Osteoblast (primary cell): ENCODE measurements around the gene SPAG16. TPM values are rescaled to one million over a fixed set of nuclear protein-coding genes. Genes with fewer than 3 reads are reported as not detected.

Source experiments
- DNase-seq: peaks from one replicate; pipeline ENCODE4 v3.0.0; 2011; ENCODE audit warnings: low spot score, mixed read lengths; ENCODE audit not compliant: insufficient read length; ENCODE audit errors: missing footprints
- H2AFZ ChIP-seq: 2 replicates; pipeline ENCODE4 v1.6.0; 2011; ENCODE audit warnings: mild to moderate bottlenecking, low read length
- H3K27ac ChIP-seq: 2 replicates; pipeline ENCODE4 v1.5.1; 2011; ENCODE audit warnings: mild to moderate bottlenecking, low read depth, low read length, moderate library complexity
- H3K27me3 ChIP-seq: 2 replicates; pipeline ENCODE4 v1.6.0; 2012; ENCODE audit warnings: mild to moderate bottlenecking, control low read depth, inconsistent platforms, low read length, moderate library complexity; ENCODE audit not compliant: insufficient read depth
- H3K36me3 ChIP-seq: 2 replicates; pipeline ENCODE4 v1.5.1; 2011; ENCODE audit warnings: mild to moderate bottlenecking, low read length, control low read depth, moderate library complexity; ENCODE audit not compliant: insufficient read depth
- H3K4me1 ChIP-seq: 2 replicates; pipeline ENCODE4 v1.5.1; 2011; ENCODE audit warnings: mild to moderate bottlenecking, low read length, control low read depth, moderate library complexity; ENCODE audit not compliant: insufficient read depth
- H3K4me2 ChIP-seq: 2 replicates; pipeline ENCODE4 v1.6.0; 2011; ENCODE audit warnings: mild to moderate bottlenecking, low read length; ENCODE audit not compliant: insufficient read depth
- H3K4me3 ChIP-seq: fragments of 200-600 bp; sonication (generic); 3 replicates; pipeline ENCODE4 v1.5.1; 2012; ENCODE audit warnings: mild to moderate bottlenecking, low read length, inconsistent platforms; ENCODE audit not compliant: insufficient read depth
- H3K79me2 ChIP-seq: 2 replicates; pipeline ENCODE4 v1.6.0; 2012; ENCODE audit warnings: mild to moderate bottlenecking, low read length, control low read depth, inconsistent platforms; ENCODE audit not compliant: insufficient read depth
- H3K9me3 ChIP-seq: 2 replicates; pipeline ENCODE4 v1.5.1; 2011; ENCODE audit warnings: low read depth, low read length, control low read depth
- H4K20me1 ChIP-seq: 2 replicates; pipeline ENCODE4 v1.6.0; 2012; ENCODE audit warnings: mild to moderate bottlenecking, low read length, control low read depth; ENCODE audit not compliant: insufficient read depth
- total RNA-seq: library from RNA; depleted of rRNA; stranded (reverse); fragments of >200 nt; gene quantifications from 2 replicates; pipeline ENCODE4 v1.2.3, GENCODE V29; 2012
- TF ChIP-seq, protein P1 (sequence below): IDR thresholded peaks from 2 replicates; pipeline ENCODE4 v1.5.1; 2011; ENCODE audit warnings: mild to moderate bottlenecking, low read depth, low read length, moderate library complexity; ENCODE audit errors: extremely low read depth

SPAG16 gene
- total RNA-seq, 1 donor: 47.8 TPM

DNA sequence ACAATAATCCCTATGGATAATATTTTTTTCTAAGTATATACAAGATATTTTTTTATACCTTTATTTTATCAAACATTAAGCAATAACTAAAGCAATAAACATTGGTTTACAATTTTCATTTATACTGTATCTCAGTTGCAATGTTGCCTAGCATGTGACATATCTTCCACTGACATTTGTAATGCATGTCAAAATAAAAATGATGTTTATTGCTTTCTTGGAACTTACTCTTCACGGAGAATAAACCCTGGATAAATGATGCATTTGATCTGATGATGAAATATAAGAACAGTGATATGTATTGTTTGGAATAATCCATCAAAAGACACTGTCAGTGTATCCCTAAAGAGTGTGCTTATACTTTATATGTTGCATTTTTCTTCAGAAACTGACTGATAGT, 135.7 kb downstream of the SPAG16 start:
- DNase-seq: no peak
- Histone ChIP-seq H2AFZ (no peak overlapping the region), H3K4me1 (no peaks in the 10 kb centered on the region), H4K20me1 (no peaks in the 10 kb centered on the region), H3K4me2 (no peak overlapping the region), H3K4me3 (no peak overlapping the region), H3K27me3 (no peaks in the 10 kb centered on the region), H3K36me3 (no peaks in the 10 kb centered on the region), H3K27ac (no peak overlapping the region), H3K79me2 (no peaks in the 10 kb centered on the region), H3K9me3 (no peaks in the 10 kb centered on the region)
- TF ChIP-seq, protein P1, sequence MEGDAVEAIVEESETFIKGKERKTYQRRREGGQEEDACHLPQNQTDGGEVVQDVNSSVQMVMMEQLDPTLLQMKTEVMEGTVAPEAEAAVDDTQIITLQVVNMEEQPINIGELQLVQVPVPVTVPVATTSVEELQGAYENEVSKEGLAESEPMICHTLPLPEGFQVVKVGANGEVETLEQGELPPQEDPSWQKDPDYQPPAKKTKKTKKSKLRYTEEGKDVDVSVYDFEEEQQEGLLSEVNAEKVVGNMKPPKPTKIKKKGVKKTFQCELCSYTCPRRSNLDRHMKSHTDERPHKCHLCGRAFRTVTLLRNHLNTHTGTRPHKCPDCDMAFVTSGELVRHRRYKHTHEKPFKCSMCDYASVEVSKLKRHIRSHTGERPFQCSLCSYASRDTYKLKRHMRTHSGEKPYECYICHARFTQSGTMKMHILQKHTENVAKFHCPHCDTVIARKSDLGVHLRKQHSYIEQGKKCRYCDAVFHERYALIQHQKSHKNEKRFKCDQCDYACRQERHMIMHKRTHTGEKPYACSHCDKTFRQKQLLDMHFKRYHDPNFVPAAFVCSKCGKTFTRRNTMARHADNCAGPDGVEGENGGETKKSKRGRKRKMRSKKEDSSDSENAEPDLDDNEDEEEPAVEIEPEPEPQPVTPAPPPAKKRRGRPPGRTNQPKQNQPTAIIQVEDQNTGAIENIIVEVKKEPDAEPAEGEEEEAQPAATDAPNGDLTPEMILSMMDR: no peak

DNA sequence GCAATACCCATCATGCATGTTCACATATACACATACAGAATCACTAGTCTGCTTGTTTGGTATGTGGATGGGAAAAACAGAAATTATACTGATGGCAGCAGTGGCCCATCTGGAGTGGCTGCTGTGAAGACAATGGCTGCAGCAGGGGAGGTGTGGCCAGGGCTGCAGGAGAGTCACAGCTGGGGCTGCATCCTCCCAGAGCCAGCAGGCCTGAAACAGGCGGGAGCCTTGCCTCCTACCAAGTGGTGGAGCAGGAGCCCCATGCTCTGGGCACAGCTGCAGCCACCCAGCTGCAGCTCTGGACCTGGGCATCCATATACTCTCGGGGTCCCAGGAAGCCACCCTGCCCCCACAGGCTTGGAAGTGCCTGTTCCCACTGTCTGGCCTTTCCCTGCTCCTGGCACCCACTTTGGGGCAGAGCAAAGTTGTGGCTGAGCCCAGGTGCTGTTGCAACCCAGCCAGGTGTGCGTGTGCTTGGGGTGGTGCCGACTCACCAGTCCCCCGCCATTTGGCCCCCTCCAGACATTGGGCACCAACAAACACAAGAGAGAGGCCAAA, 136.6 kb downstream of the SPAG16 start:
- Histone ChIP-seq H3K4me3 (no peak overlapping the region), H3K36me3 (no peaks in the 10 kb centered on the region), H3K4me1 (no peaks in the 10 kb centered on the region), H3K27me3 (no peaks in the 10 kb centered on the region), H2AFZ (no peak overlapping the region), H3K4me2 (no peak overlapping the region), H3K27ac (no peak overlapping the region), H4K20me1 (no peaks in the 10 kb centered on the region), H3K79me2 (no peaks in the 10 kb centered on the region), H3K9me3 (no peaks in the 10 kb centered on the region)
- DNase-seq: no peak
- TF ChIP-seq, protein P1: no peak

DNA sequence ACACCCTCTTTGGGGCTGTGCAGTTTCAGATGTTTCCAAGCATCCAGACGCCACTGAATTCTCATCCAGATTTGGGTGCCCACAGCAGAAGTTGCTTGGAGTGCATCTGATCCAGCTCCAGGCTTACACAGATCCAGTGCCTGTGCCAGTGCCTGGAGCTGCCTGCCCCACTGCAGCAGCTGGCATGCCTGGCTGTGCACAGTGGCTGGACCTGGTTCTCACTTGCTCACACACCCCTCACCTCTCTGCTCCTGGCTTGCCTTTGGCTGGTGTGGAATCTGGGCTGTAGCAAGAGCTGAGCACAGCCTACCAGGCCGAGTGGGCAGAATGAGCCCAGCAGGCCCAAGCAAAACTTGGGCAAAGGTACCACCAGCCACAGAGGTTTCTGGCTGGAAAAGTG, 137.9 kb downstream of the SPAG16 start:
- Histone ChIP-seq H3K36me3 (no peaks in the 10 kb centered on the region), H3K27me3 (no peaks in the 10 kb centered on the region), H3K27ac (no peak overlapping the region), H3K4me2 (no peak overlapping the region), H3K9me3 (no peaks in the 10 kb centered on the region), H3K79me2 (no peaks in the 10 kb centered on the region), H3K4me3 (no peak overlapping the region), H4K20me1 (no peaks in the 10 kb centered on the region), H3K4me1 (no peaks in the 10 kb centered on the region), H2AFZ (no peak overlapping the region)
- TF ChIP-seq, protein P1: no peak
- DNase-seq: no peak

DNA sequence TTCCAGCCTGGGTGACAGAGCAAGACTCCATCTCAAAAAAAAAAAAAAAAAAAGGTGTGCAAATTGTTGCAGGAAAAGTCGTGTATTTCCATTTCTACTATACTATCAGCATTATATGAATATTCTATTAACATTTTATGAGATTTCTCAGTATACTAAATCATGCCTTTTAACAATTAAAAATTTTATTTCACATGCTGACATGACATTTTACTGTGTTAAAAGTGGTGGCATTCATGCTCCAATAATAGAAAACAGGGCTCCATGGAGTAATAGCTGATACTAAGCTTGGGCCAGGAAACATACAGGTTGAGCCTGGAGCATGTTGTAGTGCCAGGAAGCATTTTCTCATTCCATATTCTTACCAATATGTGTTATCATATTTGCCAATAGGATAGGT, 141.4 kb downstream of the SPAG16 start:
- TF ChIP-seq, protein P1: no peak

More for the DNA sequence above, 141.4 kb downstream of the SPAG16 start:
- DNase-seq: no peak
- Histone ChIP-seq H3K27me3 (no peaks in the 10 kb centered on the region), H3K9me3 (no peaks in the 10 kb centered on the region), H3K36me3 (no peaks in the 10 kb centered on the region), H3K27ac (no peak overlapping the region), H3K4me3 (no peak overlapping the region), H2AFZ (no peak overlapping the region), H3K4me2 (no peak overlapping the region), H3K79me2 (no peaks in the 10 kb centered on the region), H3K4me1 (no peaks in the 10 kb centered on the region), H4K20me1 (no peaks in the 10 kb centered on the region)
